Stimulated activated CD4-positive, alpha-beta T cell treated with anti-CD3 and anti-CD28 coated beads, Interleukin-4, amount 100 ng/mL, for 4 hours (primary cell): Measurements from ENCODE around the gene OR4F17.
"Not testable (repeated sequence)": the region's sequence is repeated elsewhere in the genome, so short reads cannot be mapped to it uniquely, and the experiment has no call there.

Source experiments
- DNase-seq, 2 experiments: peaks; one replicate each; pipeline ENCODE4 v3.0.0-alpha.2; 2020

The OR4F17 gene

GRCh38 chr19:106804-107203, at the start of gene OR4F17:
Gene OR4F17, plus strand, starts transcription at chr19:107104. Its CDS starts 3,575 bp downstream, at chr19:110679.
- not testable (repeated sequence) for DNase-seq

DNA sequence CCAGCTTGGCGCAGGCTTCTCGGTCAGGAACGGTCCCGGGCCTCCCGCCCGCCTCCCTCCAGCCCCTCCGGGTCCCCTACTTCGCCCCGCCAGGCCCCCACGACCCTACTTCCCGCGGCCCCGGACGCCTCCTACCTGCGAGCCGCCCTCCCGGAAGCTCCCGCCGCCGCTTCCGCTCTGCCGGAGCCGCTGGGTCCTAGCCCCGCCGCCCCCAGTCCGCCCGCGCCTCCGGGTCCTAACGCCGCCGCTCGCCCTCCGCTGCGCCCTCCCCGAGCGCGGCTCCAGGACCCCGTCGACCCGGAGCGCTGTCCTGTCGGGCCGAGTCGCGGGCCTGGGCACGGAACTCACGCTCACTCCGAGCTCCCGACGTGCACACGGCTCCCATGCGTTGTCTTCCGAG, 36.1 kb upstream of the OR4F17 start:
- peak; percentile 29 to 30 for DNase-seq

DNA sequence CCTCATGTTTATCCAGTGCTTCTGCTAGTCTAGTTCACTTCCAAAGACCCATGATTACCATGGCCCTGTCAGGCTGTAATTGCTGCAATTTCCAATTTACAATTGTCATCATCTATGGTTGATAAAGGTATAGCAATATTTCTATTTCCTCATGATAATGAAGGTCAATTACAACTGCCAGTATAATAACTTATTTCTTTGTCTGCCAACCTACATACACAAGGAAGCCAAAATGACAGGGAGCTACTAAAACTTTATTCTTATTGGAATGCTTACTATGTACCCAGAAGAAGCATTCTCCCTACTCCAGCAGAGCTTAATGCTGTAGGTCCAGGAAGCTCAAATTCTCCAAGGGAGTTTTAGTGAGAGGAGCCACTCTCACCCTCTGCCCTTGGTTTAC, 24.0 kb upstream of the OR4F17 start:
- DNase-seq: not testable (repeated sequence)

GRCh38 chr19:83626-84025, 23.3 kb upstream of the OR4F17 start:
- not testable (repeated sequence) for DNase-seq

DNA sequence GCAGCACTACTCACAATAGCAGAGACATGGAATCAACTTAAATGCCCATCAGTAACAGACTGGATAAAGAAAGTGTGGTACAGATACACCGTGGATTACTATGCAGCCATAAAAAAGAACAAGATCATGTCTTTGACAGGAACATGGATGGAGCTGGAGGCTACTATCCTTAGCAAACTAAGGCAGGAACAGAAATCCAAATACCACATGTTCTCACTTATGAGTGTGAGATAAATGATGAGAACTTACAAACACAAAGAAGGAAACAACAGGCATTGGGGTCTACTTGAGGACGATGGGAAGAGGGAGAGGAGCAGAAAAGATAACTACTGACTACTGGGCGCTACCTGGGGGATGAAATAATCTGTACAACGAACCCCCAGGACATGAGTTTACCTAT, 16.2 kb upstream of the OR4F17 start:
- DNase-seq: not testable (repeated sequence)

- not testable (repeated sequence) for DNase-seq
These were observed 12.1 kb upstream of the OR4F17 start for GRCh38 chr19:94794-95193.

GRCh38 chr19:97647-98046, 9.3 kb upstream of the OR4F17 start:
- DNase-seq: not testable (repeated sequence)

DNA sequence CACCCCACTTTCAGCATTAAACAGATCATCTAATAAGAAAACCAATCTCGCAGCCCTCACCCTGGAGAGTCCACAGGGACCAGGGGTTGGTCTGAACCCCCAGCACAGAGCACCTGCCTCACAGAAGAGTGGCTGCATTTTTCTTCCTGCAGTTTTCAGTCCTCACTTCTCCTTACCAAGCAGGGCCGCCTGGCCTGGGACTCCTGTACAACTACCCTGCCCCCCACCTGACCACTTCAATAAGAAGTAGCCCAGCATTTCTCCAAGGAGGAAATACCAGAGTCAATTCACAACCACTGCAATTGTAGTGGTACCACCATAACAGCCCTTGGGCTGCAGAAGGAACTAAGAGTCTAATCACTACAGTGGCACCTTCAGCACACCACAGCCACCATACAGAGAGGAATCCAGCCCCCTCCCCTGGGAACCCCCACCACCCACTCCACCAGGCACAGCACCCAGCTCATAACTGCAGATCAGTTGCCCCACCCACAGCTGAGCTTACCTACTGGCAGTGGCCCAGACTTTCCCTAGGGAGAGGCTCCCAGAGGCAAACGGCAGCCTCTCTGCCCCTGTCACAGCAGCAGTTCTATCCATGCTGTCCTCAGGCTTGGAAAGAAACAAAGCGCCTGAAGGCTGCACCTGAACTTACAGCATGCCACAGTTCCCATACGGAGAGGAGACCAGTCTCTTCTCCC, 13.7 kb downstream of the OR4F17 start:
- DNase-seq: not testable (repeated sequence)
